Measurements from ENCODE around the gene DDX49.
"Not testable (repeated sequence)": the region's sequence is repeated elsewhere in the genome, so short reads cannot be mapped to it uniquely, and the experiment has no call there.

The DDX49 gene

GRCh38 chr19:18945297-18945696 lies 25.8 kb downstream of the DDX49 start:
- DNase-seq = no peak

DNA sequence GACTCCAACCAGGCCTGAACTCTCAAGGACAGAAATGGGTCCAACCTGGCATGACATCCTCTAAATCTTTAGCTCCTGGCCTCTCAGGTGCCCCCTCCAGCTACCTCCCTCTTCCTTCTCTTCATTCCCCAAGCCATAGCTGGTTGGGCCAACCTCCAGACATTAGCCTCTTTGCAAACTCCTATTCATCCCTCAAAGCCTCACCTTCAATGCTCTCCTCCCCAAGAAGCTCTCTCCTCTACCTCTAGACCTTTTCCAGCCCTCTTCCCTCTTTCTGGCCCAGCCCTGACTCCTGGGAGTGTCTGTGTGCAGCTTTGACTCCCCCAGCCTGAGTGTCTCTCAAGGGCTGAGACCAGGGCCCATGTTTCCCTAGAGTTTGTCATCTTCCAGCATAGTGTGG lies 26.8 kb downstream of the DDX49 start:
- no peak for DNase-seq

DNA sequence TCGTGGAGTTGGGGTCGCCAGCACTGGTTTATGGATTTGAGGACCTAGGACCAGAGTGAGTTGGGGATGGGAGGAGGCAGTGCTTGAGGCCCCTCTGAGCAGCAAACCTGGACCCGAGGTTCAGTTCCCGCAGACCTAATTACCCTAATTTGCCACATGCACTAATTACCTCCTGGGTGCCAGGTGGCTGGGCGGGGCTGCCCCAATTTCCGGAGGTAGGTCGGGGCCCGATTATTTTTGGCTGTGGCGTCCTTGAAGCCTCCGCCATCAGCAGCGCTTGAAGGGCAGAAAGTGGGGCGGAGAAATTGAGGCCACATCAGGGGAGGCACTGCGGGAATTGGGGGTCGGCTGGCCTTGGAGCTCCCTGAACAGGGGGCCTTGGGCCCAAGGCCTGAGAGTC lies 27.4 kb downstream of the DDX49 start:
- no peak for DNase-seq

GRCh38 chr19:18948075-18948975 lies 28.8 kb downstream of the DDX49 start:
- no peak for DNase-seq

DNA sequence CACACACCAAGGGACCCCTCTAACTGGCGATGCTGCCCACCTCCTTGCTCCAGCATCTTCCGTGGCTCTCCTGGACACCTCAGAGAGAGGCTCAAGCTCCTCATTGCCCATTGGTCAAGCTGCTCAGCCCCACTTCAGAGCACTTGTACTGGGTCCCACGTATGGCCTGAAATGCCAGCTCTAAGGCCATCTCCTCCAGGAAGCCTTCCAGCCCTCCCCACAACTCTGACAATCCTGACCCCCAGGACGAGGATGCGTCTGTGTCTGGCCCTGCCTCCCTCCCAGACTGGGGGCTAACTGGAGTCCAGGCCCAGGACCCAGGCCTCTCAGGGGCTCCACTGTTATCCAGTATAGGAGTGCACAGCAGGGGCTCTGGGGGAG lies 29.5 kb downstream of the DDX49 start:
- DNase-seq = no peak

GRCh38 chr19:18949858-18950257 lies 30.3 kb downstream of the DDX49 start:
- no peak for DNase-seq

- DNase-seq = no peak
Observed at GRCh38 chr19:18951721-18952281, 32.3 kb downstream of the DDX49 start.

DNA sequence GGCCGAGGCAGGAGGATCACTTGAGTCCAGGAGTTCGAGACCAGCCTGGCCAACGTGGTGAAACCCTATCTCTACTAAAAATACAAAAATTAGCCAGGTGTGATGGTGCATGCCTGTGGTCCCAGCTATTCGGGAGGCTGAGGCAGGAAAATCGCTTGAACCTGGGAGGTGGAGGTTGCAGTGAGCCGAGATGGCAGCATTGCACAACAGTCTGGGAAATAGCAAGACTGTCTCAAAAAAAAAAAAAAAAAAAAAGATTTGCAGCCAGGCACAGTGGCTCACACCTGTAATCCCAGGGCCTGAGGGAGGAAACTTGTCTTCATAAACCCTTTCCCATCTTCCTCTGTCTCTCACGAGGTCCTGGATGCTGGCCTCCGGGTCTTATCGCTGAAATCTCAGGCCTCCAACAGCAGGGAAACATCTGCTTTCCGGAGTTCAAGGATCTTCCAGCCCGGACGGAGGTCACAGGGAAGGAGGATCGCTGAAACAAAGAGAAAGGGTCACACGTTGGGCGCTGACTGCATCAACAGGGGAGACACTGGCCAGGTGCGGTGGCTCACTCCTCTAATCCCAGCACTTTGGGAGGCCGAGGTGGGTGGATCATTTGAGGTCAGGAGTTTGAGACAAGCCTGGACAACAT lies 33.0 kb downstream of the DDX49 start:
- not testable (repeated sequence) for DNase-seq

DNA sequence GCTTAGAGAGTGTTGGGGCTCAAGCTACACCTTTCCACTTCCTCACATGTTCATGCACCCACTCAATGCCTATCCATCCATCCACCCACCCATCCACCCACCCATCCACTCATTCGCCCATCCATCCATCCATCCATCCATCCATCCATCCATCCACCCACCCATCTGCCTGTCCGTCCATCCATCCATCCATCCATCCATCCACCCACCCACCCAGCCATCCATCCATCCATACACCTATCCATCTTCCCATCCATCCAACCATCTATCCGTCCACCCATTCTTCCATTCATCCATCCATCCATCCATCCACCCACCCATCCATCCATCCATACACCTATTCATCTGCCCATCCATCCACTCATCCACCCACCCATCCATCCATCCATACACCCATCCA lies 34.6 kb downstream of the DDX49 start:
- DNase-seq = no peak

GRCh38 chr19:18955042-18955441 lies 35.5 kb downstream of the DDX49 start:
- no peak for DNase-seq

- no peak for DNase-seq
Observed at GRCh38 chr19:18960370-18960769, 40.9 kb downstream of the DDX49 start.

- no peak for DNase-seq
Observed at GRCh38 chr19:18961767-18962620, 42.5 kb downstream of the DDX49 start.

DNA sequence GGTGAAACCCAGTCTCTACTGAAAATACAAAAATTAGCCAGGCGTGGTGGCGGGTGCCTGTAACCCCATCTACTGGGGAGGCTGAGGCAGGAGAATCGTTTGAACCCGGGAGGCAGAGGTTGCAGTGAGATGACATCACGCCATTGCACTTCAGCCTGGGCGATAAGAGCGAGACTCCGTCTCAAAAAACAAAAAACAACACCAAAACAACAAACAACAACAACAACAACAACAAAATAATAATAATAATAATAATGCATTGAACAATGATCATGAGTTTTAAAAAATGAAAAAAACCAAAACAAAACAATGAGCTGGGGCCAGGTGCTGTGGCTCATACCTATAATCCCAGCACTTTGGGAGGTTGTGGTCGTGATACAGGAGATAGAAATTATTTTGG lies 44.6 kb downstream of the DDX49 start:
- no peak for DNase-seq

- DNase-seq = no peak
Observed at GRCh38 chr19:18966307-18966706, 46.8 kb downstream of the DDX49 start.

- DNase-seq = no peak
Observed at GRCh38 chr19:18967358-18968146, 48.0 kb downstream of the DDX49 start.

GRCh38 chr19:18969931-18970659 lies 50.6 kb downstream of the DDX49 start:
- DNase-seq = no peak

- no peak for DNase-seq
Observed at GRCh38 chr19:18972301-18972811, 52.8 kb downstream of the DDX49 start.

DNA sequence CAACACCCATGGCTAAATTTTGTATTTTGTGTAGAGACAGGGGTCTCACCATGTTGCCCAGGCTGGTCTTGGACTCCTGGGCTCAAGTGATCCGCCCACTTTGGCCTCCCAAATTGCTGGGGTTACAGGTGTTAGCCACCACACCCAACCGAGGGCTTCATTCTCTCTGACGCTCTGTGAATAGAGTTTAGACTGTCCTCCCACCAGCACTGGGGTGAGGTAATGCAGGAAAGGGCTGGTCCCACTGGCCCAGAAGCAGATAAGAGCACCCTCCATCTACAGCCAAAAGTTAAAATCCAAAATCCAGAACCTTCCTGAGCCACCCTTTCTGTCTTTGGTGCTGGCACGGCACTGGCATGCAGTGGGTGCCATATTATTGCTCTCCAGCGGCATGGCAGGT lies 53.3 kb downstream of the DDX49 start:
- DNase-seq = no peak

DNA sequence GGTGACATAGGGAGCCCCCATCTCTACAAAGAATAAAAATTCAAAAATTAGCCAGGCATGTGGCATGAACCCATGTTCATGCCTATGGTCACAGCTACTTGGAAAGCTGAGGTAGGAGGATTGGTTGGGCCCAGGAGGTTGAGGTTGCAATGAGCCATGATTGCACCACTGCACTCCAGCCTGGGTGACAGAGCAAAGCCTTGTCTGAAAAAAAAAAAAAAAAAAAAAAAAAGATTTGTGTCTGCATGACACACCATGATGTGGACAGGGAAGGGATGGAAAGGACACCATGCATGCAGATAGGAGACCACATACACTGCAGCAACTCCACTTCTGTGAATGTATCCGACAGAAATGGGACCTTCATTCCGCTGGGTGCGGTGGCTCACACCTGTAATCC lies 55.5 kb downstream of the DDX49 start:
- no peak for DNase-seq

- no peak for DNase-seq
Observed at GRCh38 chr19:18975869-18976268, 56.4 kb downstream of the DDX49 start.
